ENCODE data around the gene PPARG.
"Not testable (repeated sequence)": the region's sequence is repeated elsewhere in the genome, so short reads cannot be mapped to it uniquely, and the experiment has no call there.

Gene PPARG

GRCh38 chr3:12268049-12268735 is 20.7 kb upstream of the PPARG start:
- DNase-seq (ENCODE audit: extremely low read depth, low read depth), result no peak

GRCh38 chr3:12270976-12271375 is 17.9 kb upstream of the PPARG start:
- no peak for DNase-seq (ENCODE audit: extremely low read depth, low read depth)

More at GRCh38 chr3:12268049-12268735, 20.7 kb upstream of the PPARG start:
- TF ChIP-seq CTCF (IDR thresholded peaks at IDR 0.05; ENCODE audit: low read depth, low read length), result no peak

GRCh38 chr3:12273045-12273695 is 15.7 kb upstream of the PPARG start:
- no peak for TF ChIP-seq CTCF (IDR thresholded peaks at IDR 0.05; ENCODE audit: low read depth, low read length)
- DNase-seq (ENCODE audit: extremely low read depth, low read depth), result no peak

More at GRCh38 chr3:12270976-12271375, 17.9 kb upstream of the PPARG start:
- no peak for TF ChIP-seq CTCF (IDR thresholded peaks at IDR 0.05; ENCODE audit: low read depth, low read length)

DNA sequence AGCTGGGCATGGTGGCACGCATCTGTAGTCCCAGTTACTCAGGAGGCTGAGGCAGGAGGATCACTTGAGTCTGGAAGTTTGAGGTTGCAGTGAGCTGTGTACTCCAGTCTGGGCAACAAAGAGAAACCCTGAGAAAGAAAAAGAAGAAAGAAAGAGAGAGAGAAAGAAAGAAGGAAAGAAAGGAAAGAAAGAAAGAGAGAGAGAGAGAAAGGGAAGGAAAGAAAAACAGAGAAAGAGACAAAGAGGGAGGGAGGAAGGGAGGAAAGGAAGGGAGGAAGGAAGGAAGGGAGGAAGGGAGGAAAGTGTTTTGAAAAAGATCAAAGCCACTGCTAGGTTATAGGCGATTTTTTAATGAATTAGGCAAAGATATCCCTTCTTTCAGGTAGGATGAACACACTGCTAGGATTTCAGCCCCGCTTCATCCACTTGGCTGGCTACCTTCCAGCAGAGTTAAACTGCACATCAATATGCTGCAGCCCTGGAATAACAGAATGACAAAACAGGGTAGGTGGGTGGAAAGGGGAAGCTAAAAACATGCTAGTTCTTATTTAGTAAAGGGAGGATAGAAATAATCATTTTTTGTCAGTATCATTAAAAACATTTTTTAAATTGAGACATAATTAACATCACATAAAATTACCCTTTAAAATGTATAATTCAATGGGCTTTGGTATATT is 12.8 kb upstream of the PPARG start:
- no peak for TF ChIP-seq CTCF (IDR thresholded peaks at IDR 0.05; ENCODE audit: low read depth, low read length)
- no peak for DNase-seq (ENCODE audit: extremely low read depth, low read depth)

- not testable (repeated sequence) for DNase-seq (ENCODE audit: extremely low read depth, low read depth)
Observed at GRCh38 chr3:12276827-12277226, 12.0 kb upstream of the PPARG start.

GRCh38 chr3:12278566-12278965 is 10.3 kb upstream of the PPARG start:
- TF ChIP-seq CTCF (IDR thresholded peaks at IDR 0.05; ENCODE audit: low read depth, low read length), result no peak
- no peak for DNase-seq (ENCODE audit: extremely low read depth, low read depth)

- no peak for TF ChIP-seq CTCF (IDR thresholded peaks at IDR 0.05; ENCODE audit: low read depth, low read length)
- DNase-seq (ENCODE audit: extremely low read depth, low read depth), result no peak
Observed at GRCh38 chr3:12279591-12280326, 9.1 kb upstream of the PPARG start.

Data from AG09319 (cell line).